Natural killer cell (primary cell): ENCODE data around the gene WDFY1. TPM values are rescaled to one million over a fixed set of nuclear protein-coding genes. Genes with fewer than 3 reads are reported as not detected.

ENCODE experiments used
- ATAC-seq, 3 donors: fragments of 150-1000 bp in 2 of 3; fragments of 200-7000 bp in 1 of 3; cut with Tn5 transposase; 1 replicate in 1 of 3; 2 replicates in 2 of 3; pipeline ENCODE4 v1.10.0; 2021; ENCODE audit warnings: mild to moderate bottlenecking in 2 of 3, moderate library complexity in 2 of 3
- DNase-seq, 2 donors: peaks; one replicate each; pipeline versions ENCODE4 v3.0.0 to v3.0.0-alpha.2; 2013 to 2021; ENCODE audit warnings: mixed read lengths in 1 of 2
- H3K27ac ChIP-seq: one replicate; pipeline ENCODE4 v1.5.1; 2013; ENCODE audit warnings: mild to moderate bottlenecking, low read length
- H3K27me3 ChIP-seq: one replicate; pipeline ENCODE4 v1.6.1; 2013; ENCODE audit warnings: low read length; ENCODE audit not compliant: control insufficient read depth, insufficient read depth
- H3K36me3 ChIP-seq: one replicate; pipeline ENCODE4 v1.6.1; 2013; ENCODE audit warnings: low read length; ENCODE audit not compliant: control insufficient read depth, insufficient read depth
- H3K4me1 ChIP-seq: one replicate; pipeline ENCODE4 v1.6.1; 2013; ENCODE audit warnings: low read length; ENCODE audit not compliant: control insufficient read depth, insufficient read depth
- H3K4me3 ChIP-seq: one replicate; pipeline ENCODE4 v1.5.1; 2013; ENCODE audit warnings: low read length
- H3K9me3 ChIP-seq: one replicate; pipeline ENCODE4 v1.6.1; 2013; ENCODE audit warnings: low read length; ENCODE audit not compliant: control insufficient read depth, insufficient read depth
- H3K27ac Mint-ChIP-seq, 2 donors: one replicate each; pipeline ENCODE4 v1.8.0; 2022; ENCODE audit warnings: mild to moderate bottlenecking in 2 of 2, mixed read lengths in 2 of 2, moderate library complexity in 1 of 2
- H3K27me3 Mint-ChIP-seq, 2 donors: one replicate each; pipeline ENCODE4 v1.8.0; 2022; ENCODE audit warnings: low read depth in 2 of 2, mixed read lengths in 2 of 2
- H3K36me3 Mint-ChIP-seq: one replicate; pipeline ENCODE4 v1.8.0; 2022; ENCODE audit warnings: mixed read lengths
- H3K4me1 Mint-ChIP-seq, 2 donors: one replicate each; pipeline ENCODE4 v1.8.0; 2022; ENCODE audit warnings: mixed read lengths in 2 of 2
- H3K4me3 Mint-ChIP-seq: one replicate; pipeline ENCODE4 v1.8.0; 2022; ENCODE audit warnings: mild to moderate bottlenecking, moderate library complexity, mixed read lengths
- H3K9me3 Mint-ChIP-seq, 2 donors: one replicate each; pipeline ENCODE4 v1.8.0; 2022; ENCODE audit warnings: mixed read lengths in 2 of 2
- WGBS: methylation state at CpG from one replicate; pipeline ENCODE4 v1.1.7; 2013; ENCODE audit warnings: missing lambda C conversion rate; ENCODE audit not compliant: insufficient coverage; 5-methylcytosine and 5-hydroxymethylcytosine counted together
- intact Hi-C: fragments of 100-400 bp; cut with micrococcal nuclease; formaldehyde crosslinking; loops from one replicate; pipeline ENCODE4 v1.14.2; 2022
- total RNA-seq, 4 donors: library from RNA; stranded (reverse); fragments of 120-200 nt in 1 of 4; gene quantifications; one replicate each; pipeline versions ENCODE4 v1.2.3 to v1.2.4, GENCODE V29; 2013 to 2022
- TF ChIP-seq, protein P1 (sequence below): fragments of 200-600 bp; IDR thresholded peaks from one replicate; pipeline ENCODE4 v1.8.0; 2022; ENCODE audit warnings: antibody characterized with exemption

WDFY1 gene
- total RNA-seq, 3 donors from 2014 or later (not counting 1 experiment from before 2014, with no cell fraction given): 90.2 to 96.2 (median 92.0) TPM

DNA sequence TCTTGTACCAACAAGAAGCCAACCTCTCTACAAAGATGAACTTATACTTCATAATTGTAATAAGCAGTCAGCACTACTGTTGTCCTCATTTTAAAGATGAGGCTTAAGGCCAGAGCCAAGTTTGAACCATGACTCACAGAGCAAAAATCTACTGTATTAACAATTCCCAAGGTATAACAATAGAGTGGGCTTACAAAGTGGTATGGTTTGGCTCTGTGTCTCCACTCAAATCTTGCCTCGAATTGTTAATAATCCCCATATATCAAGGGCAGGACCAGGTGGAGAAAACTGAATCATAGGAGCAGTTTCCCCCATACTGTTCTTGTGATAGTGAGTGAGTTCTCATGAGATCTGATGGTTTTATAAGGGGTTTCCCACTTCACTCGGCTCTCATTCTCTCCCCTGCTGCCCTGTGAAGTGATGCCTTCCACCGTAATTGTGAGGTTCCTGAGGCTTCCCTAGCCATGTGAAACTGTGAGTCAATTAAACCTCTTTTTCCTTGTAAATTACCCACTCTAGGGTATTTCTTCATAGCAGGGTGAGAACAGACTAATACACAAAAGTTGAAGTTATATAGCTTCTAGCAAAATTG, 31.6 kb upstream of the WDFY1 start:
- H3K4me1 Mint-ChIP-seq: no peaks in the 10 kb centered on the region
- no peak overlapping the region for H3K27ac ChIP-seq
- no peak for DNase-seq
- H3K27me3 Mint-ChIP-seq: no peaks in the 10 kb centered on the region
- H3K4me1 ChIP-seq: no peaks in the 10 kb centered on the region
- 50% methylated on average over 2 of the region's 3 CpGs for WGBS
- no peak overlapping the region for H3K4me3 Mint-ChIP-seq
- ATAC-seq: no peak
- H3K9me3 Mint-ChIP-seq: no peaks in the 10 kb centered on the region
- no peaks in the 10 kb centered on the region for H3K36me3 Mint-ChIP-seq
- TF ChIP-seq, protein P1, sequence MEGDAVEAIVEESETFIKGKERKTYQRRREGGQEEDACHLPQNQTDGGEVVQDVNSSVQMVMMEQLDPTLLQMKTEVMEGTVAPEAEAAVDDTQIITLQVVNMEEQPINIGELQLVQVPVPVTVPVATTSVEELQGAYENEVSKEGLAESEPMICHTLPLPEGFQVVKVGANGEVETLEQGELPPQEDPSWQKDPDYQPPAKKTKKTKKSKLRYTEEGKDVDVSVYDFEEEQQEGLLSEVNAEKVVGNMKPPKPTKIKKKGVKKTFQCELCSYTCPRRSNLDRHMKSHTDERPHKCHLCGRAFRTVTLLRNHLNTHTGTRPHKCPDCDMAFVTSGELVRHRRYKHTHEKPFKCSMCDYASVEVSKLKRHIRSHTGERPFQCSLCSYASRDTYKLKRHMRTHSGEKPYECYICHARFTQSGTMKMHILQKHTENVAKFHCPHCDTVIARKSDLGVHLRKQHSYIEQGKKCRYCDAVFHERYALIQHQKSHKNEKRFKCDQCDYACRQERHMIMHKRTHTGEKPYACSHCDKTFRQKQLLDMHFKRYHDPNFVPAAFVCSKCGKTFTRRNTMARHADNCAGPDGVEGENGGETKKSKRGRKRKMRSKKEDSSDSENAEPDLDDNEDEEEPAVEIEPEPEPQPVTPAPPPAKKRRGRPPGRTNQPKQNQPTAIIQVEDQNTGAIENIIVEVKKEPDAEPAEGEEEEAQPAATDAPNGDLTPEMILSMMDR: no peak
- H3K9me3 ChIP-seq: no peaks in the 10 kb centered on the region
- no peaks in the 10 kb centered on the region for H3K36me3 ChIP-seq
- no peak overlapping the region for H3K4me3 ChIP-seq
- H3K27me3 ChIP-seq: no peaks in the 10 kb centered on the region
- H3K27ac Mint-ChIP-seq: no peak overlapping the region
- intact Hi-C loops: no loop called here

DNA sequence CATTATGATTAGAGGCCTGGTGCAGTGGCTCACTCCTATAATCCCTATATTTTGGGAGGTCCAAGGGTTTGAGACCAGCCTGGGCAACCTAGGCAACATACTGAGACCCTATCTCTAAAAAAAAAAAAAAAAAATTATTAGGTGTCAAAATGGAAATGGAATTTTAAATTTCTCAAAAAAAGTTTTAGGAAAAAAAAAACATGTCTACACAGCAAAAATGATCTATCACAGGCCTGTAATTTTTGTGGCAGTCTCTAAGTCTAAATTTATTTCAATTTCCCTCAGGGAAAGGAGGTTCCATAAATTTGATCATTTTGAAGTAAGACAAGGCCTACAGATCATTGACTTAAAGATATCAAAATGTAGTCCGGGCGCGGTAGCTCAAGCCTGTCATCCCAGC, 28.5 kb upstream of the WDFY1 start:
- 98% methylated on average over 3 of the region's 3 CpGs for WGBS
- H3K27ac Mint-ChIP-seq: no peak overlapping the region
- Histone ChIP-seq H3K9me3 (no peaks in the 10 kb centered on the region), H3K4me3 (no peak overlapping the region), H3K4me1 (no peaks in the 10 kb centered on the region), H3K27ac (no peak overlapping the region), H3K27me3 (no peaks in the 10 kb centered on the region), H3K36me3 (peaks cover 5% of the 10 kb centered on the region)
- DNase-seq (no peak), ATAC-seq (no peak)
- no peaks in the 10 kb centered on the region for H3K27me3 Mint-ChIP-seq
- H3K4me1 Mint-ChIP-seq: peaks cover 9 to 11% of the 10 kb centered on the region in 2 donors
- H3K4me3 Mint-ChIP-seq: no peak overlapping the region
- H3K9me3 Mint-ChIP-seq: no peaks in the 10 kb centered on the region
- intact Hi-C loops: loop anchor here (5.0 kb wide), 1 partner anchor 394 kb away; no protein-coding TSS in a partner anchor
- TF ChIP-seq, protein P1: no peak
- no peaks in the 10 kb centered on the region for H3K36me3 Mint-ChIP-seq

DNA sequence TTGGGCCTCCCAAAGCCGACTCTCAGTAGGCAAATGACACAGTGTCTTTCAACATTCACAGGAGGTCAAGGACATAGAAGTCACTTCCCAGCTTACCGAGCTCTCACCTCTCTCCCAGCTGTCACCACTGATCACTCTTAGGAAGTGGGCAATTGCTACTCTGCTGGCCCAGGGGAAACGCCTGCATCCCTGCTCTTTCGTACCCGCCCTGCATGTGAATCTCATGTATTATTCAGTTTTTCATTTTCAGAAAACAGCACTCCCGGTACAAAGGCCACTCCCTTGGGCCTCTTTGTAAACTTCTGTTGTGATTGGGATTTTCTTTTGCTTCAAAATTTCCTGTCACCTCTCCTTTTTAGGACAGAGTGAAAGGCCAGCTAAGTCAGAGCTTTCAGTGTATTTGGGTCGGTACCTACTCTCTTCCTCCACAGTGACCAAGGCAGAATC, 27.5 kb upstream of the WDFY1 start:
- 91% methylated on average over 7 of the region's 7 CpGs for WGBS
- H3K36me3 Mint-ChIP-seq: no peaks in the 10 kb centered on the region
- no peak overlapping the region for H3K27ac Mint-ChIP-seq
- intact Hi-C loops: loop anchor here (5.0 kb wide), 1 partner anchor 395 kb away; no protein-coding TSS in a partner anchor
- H3K4me3 ChIP-seq: no peak overlapping the region
- H3K27me3 Mint-ChIP-seq: no peaks in the 10 kb centered on the region
- ATAC-seq: no peak
- H3K9me3 ChIP-seq: no peaks in the 10 kb centered on the region
- no peaks in the 10 kb centered on the region for H3K4me1 ChIP-seq
- no peak overlapping the region for H3K4me3 Mint-ChIP-seq
- H3K27me3 ChIP-seq: no peaks in the 10 kb centered on the region
- TF ChIP-seq, protein P1: no peak
- peaks cover 9% of the 10 kb centered on the region for H3K36me3 ChIP-seq
- H3K4me1 Mint-ChIP-seq: peaks cover 9 to 11% of the 10 kb centered on the region in 2 donors
- DNase-seq: no peak
- no peak overlapping the region for H3K27ac ChIP-seq
- H3K9me3 Mint-ChIP-seq: no peaks in the 10 kb centered on the region

DNA sequence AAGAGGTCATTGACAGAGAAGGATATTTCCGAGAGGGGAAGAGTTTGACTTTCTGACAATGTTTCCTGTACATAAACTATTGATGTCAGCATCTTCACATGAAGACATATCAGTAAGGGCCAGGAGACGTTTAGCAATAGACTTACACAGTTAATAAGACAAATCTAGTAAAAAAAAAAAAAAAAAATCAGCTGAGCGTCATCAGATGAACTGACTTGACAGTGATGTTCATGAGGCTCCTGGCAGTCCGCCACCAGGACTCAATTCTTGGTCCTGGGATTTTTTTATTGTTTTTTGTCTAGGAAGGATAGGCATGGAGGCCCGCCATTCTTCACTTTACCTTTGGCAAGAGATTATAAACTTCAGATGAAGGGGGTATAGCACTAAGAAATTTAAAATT, 26.6 kb upstream of the WDFY1 start:
- intact Hi-C loops: loop anchor here (5.0 kb wide), 1 partner anchor 396 kb away; no protein-coding TSS in a partner anchor
- ATAC-seq: no peak
- Histone ChIP-seq H3K4me3 (no peak overlapping the region), H3K27me3 (no peaks in the 10 kb centered on the region), H3K27ac (no peak overlapping the region), H3K4me1 (no peaks in the 10 kb centered on the region), H3K36me3 (peaks cover 14% of the 10 kb centered on the region), H3K9me3 (no peaks in the 10 kb centered on the region)
- Mint-ChIP-seq H3K4me3 (no peak overlapping the region), H3K4me1 (peaks cover 9 to 11% of the 10 kb centered on the region in 2 donors), H3K27me3 (no peaks in the 10 kb centered on the region), H3K9me3 (no peaks in the 10 kb centered on the region), H3K27ac (no peak overlapping the region), H3K36me3 (no peaks in the 10 kb centered on the region)
- DNase-seq: no peak
- TF ChIP-seq, protein P1: no peak
- WGBS: 95% methylated on average over 4 of the region's 5 CpGs
